ENCODE results near the gene YPEL1. TPM values are rescaled to one million over a fixed set of nuclear protein-coding genes. Genes with fewer than 3 reads are reported as not detected.
"Not testable (repeated sequence)": the region's sequence is repeated elsewhere in the genome, so short reads cannot be mapped to it uniquely, and the experiment has no call there.

Gene YPEL1
- polyA plus RNA-seq, 3 donors from 2014 or later, result 72.9 to 100 (median 100) TPM

DNA sequence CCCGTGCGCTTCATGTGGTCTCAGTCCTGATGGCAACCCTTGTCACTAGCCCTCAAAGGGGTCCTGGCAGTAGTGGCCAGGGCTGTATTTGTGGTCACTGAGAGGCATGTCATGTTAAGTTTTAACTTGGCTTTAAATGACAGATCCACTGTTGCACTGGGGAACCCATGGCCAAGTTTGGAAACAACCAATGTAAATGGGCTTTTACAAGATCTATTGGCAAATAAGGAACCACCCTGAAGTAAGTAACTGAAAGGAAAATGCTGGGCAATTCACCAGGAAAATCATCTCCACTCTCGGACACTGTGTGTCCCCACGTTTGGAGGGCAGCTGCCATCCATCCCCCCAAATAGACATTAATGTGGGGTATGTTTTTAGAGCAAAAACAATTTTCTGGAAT is 8.4 kb downstream of the YPEL1 start:
- peak overlapping the region; percentile 12 to 53 (median 36) for H3K4me3 Mint-ChIP-seq
- peak overlapping the region; percentile 26 to 87 (median 40) for H3K27ac Mint-ChIP-seq
- DNase-seq, result no peak
- peaks cover 37 to 45% of the 10 kb centered on the region in 2 donors for H3K4me1 Mint-ChIP-seq
- peaks cover 0 to 6% (median 3%) of the 10 kb centered on the region in 3 donors for H3K36me3 Mint-ChIP-seq
- no peaks in the 10 kb centered on the region for H3K27me3 Mint-ChIP-seq (ENCODE audit: low read depth in 3 of 3)
- no peaks in the 10 kb centered on the region for H3K9me3 Mint-ChIP-seq

DNA sequence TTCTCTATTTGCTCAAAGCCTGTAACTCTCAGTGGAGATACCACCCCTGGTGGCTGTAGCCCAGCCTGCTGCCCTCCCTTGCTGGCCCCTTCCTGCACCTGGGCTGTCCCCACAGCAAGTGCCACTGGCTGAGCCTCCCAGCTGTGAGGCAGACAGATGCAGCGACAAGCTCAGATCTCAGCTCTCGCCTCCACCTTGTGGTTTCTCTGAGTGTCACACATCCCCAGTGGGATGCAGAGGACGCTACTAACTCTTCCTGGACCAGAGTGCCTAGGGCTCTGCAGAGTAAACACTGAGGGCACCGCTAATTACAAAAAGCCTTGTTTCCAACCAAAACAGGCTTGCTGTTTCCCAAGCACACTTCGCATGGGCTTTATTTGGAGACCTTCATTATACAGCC is 8.9 kb downstream of the YPEL1 start:
- no peaks in the 10 kb centered on the region for H3K27me3 Mint-ChIP-seq (ENCODE audit: low read depth in 3 of 3)
- H3K36me3 Mint-ChIP-seq, result peaks cover 0 to 8% (median 3%) of the 10 kb centered on the region in 3 donors
- peak overlapping the region; percentile 27 to 89 (median 50) for H3K27ac Mint-ChIP-seq
- peak; percentile 50 to 67 (median 64) for DNase-seq
- H3K4me1 Mint-ChIP-seq, result peaks cover 37 to 43% of the 10 kb centered on the region in 2 donors
- no peaks in the 10 kb centered on the region for H3K9me3 Mint-ChIP-seq
- H3K4me3 Mint-ChIP-seq, result peak overlapping the region; percentile 32 to 77 (median 65)

- H3K4me1 Mint-ChIP-seq, result peaks cover 34 to 40% of the 10 kb centered on the region in 2 donors
- peak overlapping the region in 5 of 6 donors; percentile 27 to 89 (median 64) for H3K27ac Mint-ChIP-seq
- no peaks in the 10 kb centered on the region for H3K27me3 Mint-ChIP-seq (ENCODE audit: low read depth in 3 of 3)
- H3K9me3 Mint-ChIP-seq, result no peaks in the 10 kb centered on the region
- H3K4me3 Mint-ChIP-seq, result peak overlapping the region in 2 of 5 donors; percentile 73 to 77
- DNase-seq, result no peak
- peaks cover 0 to 10% (median 3%) of the 10 kb centered on the region in 3 donors for H3K36me3 Mint-ChIP-seq
Measured at GRCh38 chr22:21725956-21726649, 9.5 kb downstream of the YPEL1 start.

GRCh38 chr22:21724496-21724895 is 11.1 kb downstream of the YPEL1 start:
- H3K4me3 Mint-ChIP-seq, result not testable (repeated sequence)

DNA sequence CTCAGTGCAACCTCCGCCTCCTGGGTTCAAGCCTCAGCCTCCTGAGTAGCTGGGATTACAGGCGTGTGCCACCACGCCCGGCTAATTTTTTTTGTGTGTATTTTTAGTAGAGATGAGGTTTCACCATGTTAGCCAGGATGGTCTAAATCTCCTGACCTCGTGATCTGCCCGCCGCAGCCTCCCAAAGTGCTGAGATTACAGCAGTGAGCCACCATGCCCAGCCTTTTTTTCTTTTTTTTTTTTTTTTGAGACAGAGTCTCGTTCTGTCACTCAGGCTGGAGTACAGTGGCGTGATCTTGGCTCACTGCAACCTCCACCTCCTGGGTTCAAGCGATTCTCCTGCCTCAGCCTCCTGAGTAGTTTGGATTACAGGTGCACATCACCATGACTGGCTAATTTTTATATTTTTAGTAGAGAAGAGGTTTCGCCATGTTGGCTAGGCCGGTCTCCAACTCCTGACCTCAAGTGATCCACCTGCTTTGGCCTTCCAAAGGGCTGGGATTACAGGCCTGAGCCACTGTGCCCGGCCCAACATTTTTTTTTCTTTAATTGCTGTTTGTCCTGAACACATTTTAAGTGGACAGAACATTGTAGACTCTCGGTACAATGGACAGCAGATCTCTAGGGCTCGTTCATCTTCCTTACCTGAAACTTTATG is 14.3 kb downstream of the YPEL1 start:
- not testable (repeated sequence) for H3K36me3 Mint-ChIP-seq; H3K9me3 Mint-ChIP-seq; DNase-seq; H3K4me3 Mint-ChIP-seq; H3K27me3 Mint-ChIP-seq (ENCODE audit: low read depth in 3 of 3)
- Mint-ChIP-seq H3K27ac (peak overlapping the region in 5 of 6 donors; percentile 47 to 73 (median 63)), H3K4me1 (peaks cover 32% of the 10 kb centered on the region in 2 donors)

More at GRCh38 chr22:21724496-21724895, 11.1 kb downstream of the YPEL1 start:
- H3K36me3 Mint-ChIP-seq; H3K9me3 Mint-ChIP-seq; H3K27ac Mint-ChIP-seq; H3K27me3 Mint-ChIP-seq (ENCODE audit: low read depth in 3 of 3); DNase-seq: not testable (repeated sequence)
- H3K4me1 Mint-ChIP-seq, result peaks cover 25 to 30% of the 10 kb centered on the region in 2 donors

DNA sequence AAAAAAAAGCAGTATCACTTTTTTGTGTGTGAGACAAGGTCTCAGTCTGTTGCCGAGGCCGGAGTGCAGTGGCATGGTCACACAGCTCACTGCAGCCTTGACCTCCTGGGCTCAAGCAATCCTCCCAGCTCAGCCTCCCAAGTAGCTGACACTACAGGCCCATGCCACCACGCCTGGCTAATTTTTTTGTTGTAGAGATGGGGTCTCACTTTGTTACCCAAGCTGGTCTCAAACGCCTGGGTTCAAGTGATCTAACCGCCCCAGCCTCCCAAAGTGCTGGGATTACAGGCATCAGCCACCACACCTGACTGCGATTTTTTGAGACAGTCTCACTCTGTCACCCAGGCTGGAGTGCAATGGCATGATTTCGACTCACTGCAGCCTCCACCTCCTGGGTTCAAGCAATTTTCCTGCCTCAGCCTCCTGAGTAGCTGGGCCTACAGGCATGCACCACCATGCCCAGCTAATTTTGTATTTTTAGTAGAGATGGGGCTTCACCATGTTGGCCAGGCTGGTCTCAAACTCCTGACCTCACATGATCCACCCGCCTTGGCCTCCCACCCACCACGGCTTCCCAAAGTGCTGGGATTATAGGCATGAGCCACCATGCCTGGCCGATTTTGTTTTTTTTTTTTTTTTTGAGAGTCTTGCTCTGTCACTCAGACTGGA is 15.3 kb downstream of the YPEL1 start:
- not testable (repeated sequence) for DNase-seq; H3K27ac Mint-ChIP-seq; H3K9me3 Mint-ChIP-seq; H3K4me3 Mint-ChIP-seq; H3K27me3 Mint-ChIP-seq (ENCODE audit: low read depth in 3 of 3); H3K36me3 Mint-ChIP-seq
- peaks cover 22 to 26% of the 10 kb centered on the region in 2 donors for H3K4me1 Mint-ChIP-seq

DNA sequence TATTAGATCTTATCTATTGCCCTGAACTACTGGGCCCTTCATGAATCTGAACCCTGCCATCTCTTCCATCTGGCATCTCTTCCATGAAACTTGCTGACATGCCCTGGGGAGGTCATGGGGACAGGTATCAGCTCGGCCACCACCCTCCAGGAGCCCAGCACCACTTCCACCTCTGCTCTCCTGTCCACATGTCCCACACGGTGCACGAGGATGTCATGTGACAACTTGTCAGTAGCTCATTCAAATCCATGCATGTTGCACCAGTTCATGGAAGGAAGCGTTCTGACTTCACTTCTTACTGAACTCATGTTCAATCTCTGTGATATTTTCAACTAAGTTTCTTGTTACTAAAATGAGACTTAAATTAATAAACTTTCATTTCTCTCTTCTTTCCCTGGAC is 16.6 kb downstream of the YPEL1 start:
- peaks cover 22 to 29% of the 10 kb centered on the region in 2 donors for H3K4me1 Mint-ChIP-seq
- H3K4me3 Mint-ChIP-seq, result peak overlapping the region in 2 of 5 donors; percentile 9 to 12
- peaks cover 0 to 2% (median 0%) of the 10 kb centered on the region in 3 donors for H3K27me3 Mint-ChIP-seq (ENCODE audit: low read depth in 3 of 3)
- no peaks in the 10 kb centered on the region for H3K9me3 Mint-ChIP-seq
- H3K36me3 Mint-ChIP-seq, result peaks cover 0 to 10% (median 0%) of the 10 kb centered on the region in 3 donors
- DNase-seq, result no peak
- H3K27ac Mint-ChIP-seq, result peak overlapping the region; percentile 33 to 77 (median 60)

GRCh38 chr22:21718499-21718898 is 17.1 kb downstream of the YPEL1 start:
- H3K27me3 Mint-ChIP-seq (ENCODE audit: low read depth in 3 of 3), result peaks cover 0 to 2% (median 0%) of the 10 kb centered on the region in 3 donors
- H3K36me3 Mint-ChIP-seq, result peaks cover 0 to 7% (median 3%) of the 10 kb centered on the region in 3 donors
- H3K9me3 Mint-ChIP-seq, result no peaks in the 10 kb centered on the region
- DNase-seq, result no peak
- peaks cover 26 to 30% of the 10 kb centered on the region in 2 donors for H3K4me1 Mint-ChIP-seq
- H3K27ac Mint-ChIP-seq, result peak overlapping the region in 5 of 6 donors; percentile 21 to 65 (median 33)
- H3K4me3 Mint-ChIP-seq, result no peak overlapping the region

- peaks cover 31% of the 10 kb centered on the region in 2 donors for H3K4me1 Mint-ChIP-seq
Measured at GRCh38 chr22:21716395-21717122, 19.0 kb downstream of the YPEL1 start.

DNA sequence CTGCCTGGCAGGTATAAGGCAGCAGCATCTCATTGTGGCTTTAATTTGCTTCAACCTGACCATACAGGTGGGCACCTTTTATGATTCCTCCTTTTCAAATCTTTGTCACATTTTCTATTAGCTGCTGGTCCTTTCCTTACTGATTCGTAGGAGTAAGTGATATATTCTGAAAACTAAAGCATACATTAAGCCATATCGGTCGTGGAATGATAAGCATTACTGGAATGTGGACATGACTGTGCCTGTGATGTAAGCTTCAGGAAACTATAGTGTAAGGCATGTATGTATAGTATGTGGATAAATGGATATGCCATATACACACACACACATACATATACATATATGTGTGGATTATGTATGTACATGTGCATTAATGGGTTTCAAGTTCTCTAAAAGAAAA is 20.8 kb downstream of the YPEL1 start:
- Mint-ChIP-seq H3K27ac (peak overlapping the region in 4 of 6 donors; percentile 9 to 87 (median 54)), H3K4me1 (peaks cover 30 to 33% of the 10 kb centered on the region in 2 donors), H3K27me3 (ENCODE audit: low read depth in 3 of 3) (peaks cover 0 to 5% (median under 1%) of the 10 kb centered on the region in 3 donors), H3K9me3 (no peaks in the 10 kb centered on the region), H3K4me3 (no peak overlapping the region), H3K36me3 (peaks cover 6 to 15% (median 12%) of the 10 kb centered on the region in 3 donors)
- DNase-seq, result no peak

More at GRCh38 chr22:21716395-21717122, 19.0 kb downstream of the YPEL1 start:
- H3K4me3 Mint-ChIP-seq; H3K9me3 Mint-ChIP-seq; DNase-seq; H3K27me3 Mint-ChIP-seq (ENCODE audit: low read depth in 3 of 3); H3K36me3 Mint-ChIP-seq: not testable (repeated sequence)
- peak overlapping the region in 1 of 6 donors; percentile 39 for H3K27ac Mint-ChIP-seq

DNA sequence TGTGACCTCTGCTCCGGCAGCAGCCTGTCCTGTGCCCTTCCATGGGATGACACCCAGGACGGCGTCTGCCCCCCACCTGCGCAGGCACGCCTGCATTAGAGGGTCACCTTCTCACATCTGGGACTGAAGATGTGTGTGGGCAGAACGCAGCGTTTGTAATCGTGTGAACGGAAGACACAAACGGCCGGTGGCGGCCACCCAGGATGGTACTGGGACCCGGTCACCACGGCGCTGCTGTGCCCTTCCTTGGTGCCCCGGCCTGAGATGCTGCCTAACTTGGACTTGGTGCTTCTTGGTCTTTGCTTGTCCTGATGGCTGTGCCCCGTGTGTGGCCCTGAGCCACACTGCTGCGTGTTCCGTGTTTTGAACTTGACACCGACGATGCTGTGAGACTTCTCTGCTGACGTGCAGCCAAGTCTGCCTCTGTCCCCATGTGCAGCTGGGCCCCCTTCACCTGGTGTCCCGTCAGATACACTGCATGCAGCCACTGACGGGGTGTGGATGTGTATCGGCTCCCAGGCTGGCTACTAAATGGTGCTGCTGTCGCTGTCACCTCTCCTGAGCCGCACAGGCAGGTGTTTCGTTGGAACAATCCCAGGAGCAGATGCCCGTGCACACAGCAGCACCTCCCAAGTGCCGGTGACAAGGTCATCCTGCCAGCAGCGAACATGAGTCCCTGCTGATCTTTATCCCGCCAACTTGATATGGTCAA is 21.4 kb downstream of the YPEL1 start:
- Mint-ChIP-seq H3K9me3 (no peaks in the 10 kb centered on the region), H3K36me3 (peaks cover 10 to 18% (median 18%) of the 10 kb centered on the region in 3 donors), H3K27ac (peak overlapping the region in 2 of 6 donors; percentile 34 to 53), H3K27me3 (ENCODE audit: low read depth in 3 of 3) (peaks cover 0 to 5% (median 2%) of the 10 kb centered on the region in 3 donors), H3K4me3 (no peak overlapping the region), H3K4me1 (peaks cover 29 to 30% of the 10 kb centered on the region in 2 donors)
- DNase-seq, result no peak

DNA sequence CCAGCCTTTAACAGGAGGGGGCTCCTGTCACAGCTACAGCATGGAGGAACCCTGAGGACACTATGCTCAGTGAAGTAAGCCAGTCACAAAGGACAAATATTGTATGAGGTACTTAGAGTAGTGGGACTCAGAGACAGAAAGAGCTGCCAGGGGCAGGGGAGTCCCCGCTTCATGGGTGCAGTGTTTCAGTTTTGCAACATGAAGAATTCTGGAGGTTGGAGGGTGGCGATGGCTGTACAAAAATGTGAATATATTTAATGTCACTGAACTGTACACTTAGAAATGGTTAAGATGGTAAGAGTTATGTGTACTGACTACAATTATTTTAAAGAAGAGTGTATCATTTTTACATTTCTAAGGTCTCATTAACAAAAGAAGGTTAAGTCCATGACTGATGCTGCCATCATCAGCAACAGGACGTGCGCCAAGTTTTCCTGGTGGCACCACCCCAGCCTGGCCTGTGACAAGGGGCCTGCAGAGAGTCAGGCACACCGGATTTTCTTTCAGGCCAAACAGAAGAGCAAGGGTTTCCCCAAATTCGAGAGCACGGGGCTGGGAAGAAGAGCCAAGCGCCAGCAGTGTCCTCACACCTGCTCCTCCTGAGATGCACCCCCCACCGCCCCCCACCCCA is 22.1 kb downstream of the YPEL1 start:
- H3K9me3 Mint-ChIP-seq, result no peaks in the 10 kb centered on the region
- peak overlapping the region; percentile 80 to 92 (median 82) for H3K27ac Mint-ChIP-seq
- no peak overlapping the region for H3K4me3 Mint-ChIP-seq
- peak in 1 of 3 donors; percentile 16 for DNase-seq
- H3K36me3 Mint-ChIP-seq, result peaks cover 10 to 22% (median 18%) of the 10 kb centered on the region in 3 donors
- peaks cover 0 to 2% (median 2%) of the 10 kb centered on the region in 3 donors for H3K27me3 Mint-ChIP-seq (ENCODE audit: low read depth in 3 of 3)
- H3K4me1 Mint-ChIP-seq, result peaks cover 22 to 25% of the 10 kb centered on the region in 2 donors

All from immature natural killer cell (primary cell).